ENCODE data around the gene CEBPE.

Gene CEBPE

DNA sequence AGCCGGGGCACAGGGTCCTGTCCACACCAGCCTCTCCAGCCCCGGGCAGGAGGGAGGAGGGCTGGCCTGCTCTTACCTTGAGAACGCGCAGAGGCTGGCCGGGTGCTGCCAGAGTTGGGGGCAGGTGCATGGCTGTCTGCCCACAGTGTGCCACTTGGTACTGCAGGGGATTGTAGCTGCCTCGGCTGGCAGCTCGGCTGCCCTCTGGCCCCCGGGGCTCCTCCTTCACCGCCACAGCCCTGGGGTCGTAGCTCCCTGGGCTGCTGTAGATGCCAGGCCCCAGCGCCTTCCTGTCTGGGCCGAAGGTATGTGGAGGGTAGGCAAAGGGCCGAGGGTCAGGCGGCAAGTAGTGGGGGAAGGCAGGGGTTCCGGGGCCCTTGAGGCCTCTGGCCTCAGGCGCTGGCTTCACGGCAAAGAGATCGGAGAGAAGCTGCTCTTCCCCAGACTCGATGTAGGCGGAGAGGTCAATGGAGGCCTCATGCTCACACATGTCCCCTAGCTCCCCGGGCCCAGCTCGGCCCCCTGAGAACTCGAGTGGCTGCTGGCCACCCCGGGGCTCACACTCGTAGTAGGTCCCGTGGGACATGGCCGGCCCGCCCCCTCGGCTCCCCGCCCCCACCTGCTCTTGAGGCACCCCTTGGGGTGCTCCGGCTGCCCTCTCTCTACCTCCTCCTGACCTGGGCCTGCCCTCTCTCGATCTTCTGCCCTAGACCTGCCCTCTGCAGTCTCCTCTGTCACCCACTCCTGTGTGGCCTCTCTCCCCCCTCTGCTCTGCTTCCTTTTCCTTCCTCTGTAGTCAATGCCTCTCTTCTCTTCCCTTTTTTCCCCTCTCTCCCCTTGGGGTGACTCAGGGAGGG is at the start of gene CEBPE:
CEBPE (minus strand) TSS at position 750 of the 857 bp plus-strand sequence; CDS start at position 586, 164 bp downstream.
- TF ChIP-seq CTCF (IDR thresholded peaks at IDR 0.05; ENCODE audit: insufficient read depth, low read depth, low read length, missing control alignments): no peak
- DNase-seq (ENCODE audit: low read depth): no peak
- no peak within 1 kb of the TSS for H3K4me3 ChIP-seq (ENCODE audit: low read depth, low read length)

DNA sequence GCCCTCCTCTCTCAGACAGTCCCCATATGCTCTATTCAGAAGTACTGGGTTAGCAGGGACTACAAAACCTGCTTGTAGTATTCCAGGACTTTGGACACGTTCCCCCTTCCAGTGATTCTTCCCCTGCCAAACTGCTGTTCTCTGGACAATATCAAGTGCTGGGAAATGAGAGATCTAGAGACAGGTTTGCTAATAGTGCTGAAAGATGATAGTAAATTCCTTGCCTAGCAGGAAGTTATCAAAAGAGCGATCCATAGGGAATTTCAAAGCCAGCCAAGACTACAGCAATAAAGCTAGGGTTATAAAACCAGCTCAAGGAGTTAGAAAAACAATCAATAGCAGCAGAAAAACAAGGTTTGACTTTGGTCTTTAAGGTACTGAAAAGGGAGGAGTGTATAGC is 49.2 kb upstream of the CEBPE start:
- H3K4me3 ChIP-seq (ENCODE audit: low read depth, low read length): no peak overlapping the region
- no peak for DNase-seq (ENCODE audit: low read depth)
- TF ChIP-seq CTCF (IDR thresholded peaks at IDR 0.05; ENCODE audit: insufficient read depth, low read depth, low read length, missing control alignments): no peak

DNA sequence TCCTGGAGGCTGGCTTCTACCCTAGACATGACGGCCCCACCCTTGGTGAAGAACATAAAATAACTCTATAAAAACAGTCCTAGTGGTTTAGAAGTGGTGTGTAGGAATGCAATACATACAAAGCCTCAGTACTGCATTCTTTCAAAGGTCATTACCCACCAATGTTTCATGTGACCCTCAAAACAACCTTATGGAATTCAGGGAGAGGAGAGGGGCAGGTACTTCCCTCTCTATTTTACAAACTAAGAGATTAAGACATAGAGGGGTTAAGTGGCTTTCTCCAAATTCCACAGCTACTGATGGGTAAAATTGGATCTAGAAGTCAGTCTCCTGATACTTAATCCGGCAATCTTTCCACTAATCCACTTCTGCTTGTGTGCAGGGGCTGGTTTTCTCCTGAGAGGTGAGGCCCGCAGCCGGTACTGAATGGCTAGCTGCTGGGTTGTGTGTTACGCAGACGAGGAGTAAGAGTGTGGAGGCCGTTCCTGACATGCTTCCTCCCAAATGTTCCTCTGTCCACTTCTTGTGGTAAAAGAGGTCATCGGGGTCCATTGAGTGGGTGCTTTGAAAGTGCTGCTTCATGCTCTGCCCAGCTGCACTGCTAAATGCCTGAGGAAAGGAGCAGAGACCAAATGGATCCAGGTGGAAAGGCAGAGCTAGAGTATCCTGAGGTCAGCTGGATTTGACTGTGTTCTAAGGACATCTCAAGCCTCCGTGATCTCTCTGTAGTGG is 48.2 kb upstream of the CEBPE start:
- TF ChIP-seq CTCF (IDR thresholded peaks at IDR 0.05; ENCODE audit: insufficient read depth, low read depth, low read length, missing control alignments): no peak
- no peak overlapping the region for H3K4me3 ChIP-seq (ENCODE audit: low read depth, low read length)
- DNase-seq (ENCODE audit: low read depth): no peak

GRCh38 chr14:23164949-23165348 is 45.9 kb upstream of the CEBPE start:
- no peak overlapping the region for H3K4me3 ChIP-seq (ENCODE audit: low read depth, low read length)

DNA sequence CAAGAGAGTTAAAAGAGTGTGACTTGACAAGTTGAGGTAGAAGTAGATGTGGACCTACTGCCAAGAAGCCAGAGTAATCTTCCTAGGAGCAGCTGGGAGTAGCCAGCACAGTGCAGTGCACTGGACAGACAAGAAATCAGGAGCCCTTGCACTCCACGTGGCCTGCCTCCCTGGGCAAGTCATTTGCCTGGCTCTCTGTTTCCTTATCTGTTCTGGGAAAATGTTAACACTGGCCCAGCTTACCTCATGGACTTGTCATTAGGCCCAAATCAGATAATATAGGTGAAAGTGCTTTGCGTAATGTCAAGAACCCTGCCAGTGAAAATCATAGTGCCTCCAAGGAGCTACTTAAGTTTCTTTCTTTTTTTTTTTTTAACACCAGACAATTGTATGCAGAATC is 45.2 kb upstream of the CEBPE start:
- no peak overlapping the region for H3K4me3 ChIP-seq (ENCODE audit: low read depth, low read length)
- TF ChIP-seq CTCF (IDR thresholded peaks at IDR 0.05; ENCODE audit: insufficient read depth, low read depth, low read length, missing control alignments): no peak
- DNase-seq (ENCODE audit: low read depth): no peak

More at GRCh38 chr14:23164949-23165348, 45.9 kb upstream of the CEBPE start:
- no peak for TF ChIP-seq CTCF (IDR thresholded peaks at IDR 0.05; ENCODE audit: insufficient read depth, low read depth, low read length, missing control alignments)
- no peak for DNase-seq (ENCODE audit: low read depth)

GRCh38 chr14:23163830-23164229 is 44.8 kb upstream of the CEBPE start:
- no peak for DNase-seq (ENCODE audit: low read depth)
- no peak for TF ChIP-seq CTCF (IDR thresholded peaks at IDR 0.05; ENCODE audit: insufficient read depth, low read depth, low read length, missing control alignments)
- H3K4me3 ChIP-seq (ENCODE audit: low read depth, low read length): no peak overlapping the region
